HTERT RPE-1 (cell line): ENCODE measurements around the gene TNS2.

Experiments used
- in situ Hi-C: fragments of 300-500 bp; cut with MboI; formaldehyde crosslinking; loops from 4 replicates; pipeline ENCODE4 v1.14.3; 2020; ENCODE audit warnings: low sequenced_read_pairs

TNS2 gene

DNA sequence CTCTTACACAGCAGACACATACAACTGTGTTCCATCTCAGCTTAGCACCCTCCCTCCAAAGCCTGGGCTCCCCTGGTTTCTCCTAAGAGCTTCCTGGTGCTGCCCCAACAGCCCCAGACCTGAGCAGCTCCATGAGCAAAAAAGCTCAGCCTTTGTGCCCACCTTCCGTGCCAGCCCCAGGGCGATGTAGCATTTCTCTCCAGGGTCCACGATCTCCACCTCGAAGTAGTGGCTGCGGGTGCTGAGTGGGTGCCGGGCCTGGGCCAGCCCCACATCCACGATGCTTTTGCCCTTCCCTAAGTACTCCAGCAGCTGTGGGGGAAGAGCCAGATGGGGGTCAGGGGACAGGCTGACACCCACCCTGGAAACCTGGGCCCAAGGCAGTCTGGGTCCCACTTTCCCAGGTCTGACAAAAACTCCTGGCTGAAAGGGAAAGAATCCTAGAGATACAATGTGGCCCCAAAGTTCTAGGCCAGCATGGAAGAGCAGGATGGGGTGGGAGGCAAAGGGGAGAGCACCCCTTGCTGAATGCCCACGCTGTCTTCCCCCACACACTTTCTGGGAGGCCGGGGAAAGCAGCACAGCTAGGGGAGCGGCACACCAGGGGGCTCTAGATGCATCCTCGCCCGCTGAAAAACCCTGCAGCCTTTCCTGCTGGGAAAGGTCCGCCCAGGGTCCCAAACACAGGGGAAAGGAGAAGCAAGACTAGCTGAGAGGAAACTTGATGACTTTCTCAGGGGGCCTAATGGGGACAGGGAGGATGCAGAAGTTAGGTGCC, 18.3 kb downstream of the TNS2 start:
- in situ Hi-C loops: no loop called here

GRCh38 chr12:53068811-53069585, 19.1 kb downstream of the TNS2 start:
- in situ Hi-C loops: no loop called here

- in situ Hi-C loops: no loop called here
Measured at GRCh38 chr12:53069621-53070410, 20.0 kb downstream of the TNS2 start.

- in situ Hi-C loops: no loop called here
Measured at GRCh38 chr12:53070877-53071492, 21.1 kb downstream of the TNS2 start.

GRCh38 chr12:53071591-53072551, 22.0 kb downstream of the TNS2 start:
- in situ Hi-C loops: no loop called here

- in situ Hi-C loops: no loop called here
Measured at GRCh38 chr12:53073881-53074280, 24.0 kb downstream of the TNS2 start.

GRCh38 chr12:53074283-53074998, 24.6 kb downstream of the TNS2 start:
- in situ Hi-C loops: no loop called here

- in situ Hi-C loops: no loop called here
Measured at GRCh38 chr12:53074999-53075370, 25.1 kb downstream of the TNS2 start.

- in situ Hi-C loops: no loop called here
Measured at GRCh38 chr12:53076461-53076860, 26.6 kb downstream of the TNS2 start.

- in situ Hi-C loops: no loop called here
Measured at GRCh38 chr12:53077030-53077429, 27.2 kb downstream of the TNS2 start.

DNA sequence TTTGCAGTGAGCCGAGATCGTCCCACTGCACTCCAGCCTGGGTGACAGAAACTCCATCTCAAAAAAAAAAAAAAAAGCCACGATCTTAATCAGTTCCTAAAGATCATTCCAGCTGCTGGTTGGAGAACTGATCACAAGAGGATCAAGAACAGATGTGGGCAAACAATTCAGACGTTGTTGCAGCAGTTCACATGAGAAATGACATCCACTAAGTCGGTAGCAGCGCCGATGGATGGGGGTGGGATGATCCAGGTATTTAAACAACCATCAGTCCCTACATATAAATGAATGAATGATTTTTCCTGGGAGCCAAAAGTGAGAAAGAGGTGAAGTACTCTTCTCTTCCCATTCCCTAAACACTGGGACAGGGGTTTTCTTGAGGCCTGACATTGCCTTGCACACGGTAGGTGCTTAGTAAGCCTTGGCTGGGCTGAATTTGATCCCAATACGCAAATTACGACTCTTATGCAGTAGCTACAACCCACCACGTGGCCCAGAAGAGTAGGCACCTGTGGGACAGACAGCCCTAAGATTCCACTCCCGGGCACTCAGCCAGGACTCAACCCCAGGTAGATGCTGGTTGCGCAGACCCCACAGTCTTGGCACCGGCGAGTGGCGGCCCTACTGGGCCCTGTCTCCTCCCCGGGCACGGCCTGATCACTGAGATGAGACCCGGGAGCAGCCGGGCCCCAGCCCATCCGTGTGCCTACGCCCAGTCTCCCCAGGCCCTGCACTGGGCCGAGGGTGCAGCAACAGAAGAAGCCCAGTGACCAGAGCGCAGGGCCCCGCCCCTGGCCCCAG, 28.8 kb downstream of the TNS2 start:
- in situ Hi-C loops: no loop called here

- in situ Hi-C loops: no loop called here
Measured at GRCh38 chr12:53079226-53080117, 29.6 kb downstream of the TNS2 start, which contains the start of gene SPRYD3. TSS of gene SPRYD3 (minus strand) at chr12:53079390. CDS start at chr12:53079333, 57 bp downstream.

DNA sequence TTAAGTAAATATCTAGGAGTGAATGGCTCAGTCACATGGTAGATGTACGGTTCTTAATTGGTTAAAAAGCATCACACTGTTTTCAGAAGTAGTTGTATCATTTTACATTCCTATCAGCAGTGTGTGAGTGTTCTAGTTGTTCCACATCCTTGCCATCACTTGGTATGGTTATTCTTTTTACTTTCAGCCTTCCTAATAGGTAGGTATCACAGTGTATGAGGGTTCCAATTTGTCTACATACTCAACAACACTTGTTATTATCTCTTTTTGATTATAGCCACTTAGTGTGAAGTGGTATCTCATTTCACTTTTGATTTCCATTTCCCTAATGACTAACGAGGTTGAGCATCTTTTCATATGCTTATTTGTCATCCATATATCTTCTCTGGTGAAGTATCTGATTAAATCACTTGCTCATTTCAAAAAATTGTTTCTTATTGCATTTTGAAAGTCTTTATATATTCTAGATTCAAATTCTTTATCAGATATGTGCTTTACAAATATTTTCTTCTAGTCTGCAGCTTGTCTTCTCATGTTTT, 32.8 kb downstream of the TNS2 start:
- in situ Hi-C loops: no loop called here

DNA sequence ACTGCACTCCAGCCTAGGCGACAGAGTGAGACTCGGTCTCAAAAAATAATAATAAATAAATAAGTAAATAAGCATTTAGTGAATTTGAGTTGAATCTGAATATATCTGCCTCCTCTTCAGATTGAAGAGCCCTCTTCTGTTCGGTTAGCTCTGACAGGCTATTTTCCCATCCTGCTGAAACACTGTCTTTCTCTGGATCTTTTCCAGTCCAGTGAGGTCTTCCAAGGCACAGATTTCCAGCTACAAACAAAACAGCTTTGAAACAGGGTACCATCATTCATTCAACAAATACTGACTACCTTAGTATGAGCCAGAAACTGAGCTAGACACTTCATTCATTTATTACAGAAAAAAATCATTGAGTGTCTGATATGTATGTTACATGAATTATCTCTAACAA, 36.5 kb downstream of the TNS2 start:
- in situ Hi-C loops: no loop called here

DNA sequence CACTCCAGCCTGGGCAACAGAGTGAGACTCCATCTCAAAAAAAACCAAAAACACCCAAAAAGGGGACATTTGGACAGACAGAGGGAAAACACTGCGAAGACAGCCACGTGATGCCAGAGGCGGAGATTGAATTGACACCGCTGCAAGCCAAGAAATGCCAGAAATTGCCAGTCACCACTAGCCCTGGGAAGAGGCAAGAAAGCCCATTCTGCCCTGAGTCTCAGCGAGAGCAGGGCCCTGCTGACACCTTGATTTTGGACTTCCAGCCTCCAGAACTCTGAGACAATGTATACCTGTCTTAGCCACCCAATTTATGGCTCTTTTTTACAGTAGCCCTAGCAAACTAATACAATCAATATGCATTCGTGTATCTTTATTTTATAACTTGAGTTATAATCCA, 40.2 kb downstream of the TNS2 start:
- in situ Hi-C loops: no loop called here

DNA sequence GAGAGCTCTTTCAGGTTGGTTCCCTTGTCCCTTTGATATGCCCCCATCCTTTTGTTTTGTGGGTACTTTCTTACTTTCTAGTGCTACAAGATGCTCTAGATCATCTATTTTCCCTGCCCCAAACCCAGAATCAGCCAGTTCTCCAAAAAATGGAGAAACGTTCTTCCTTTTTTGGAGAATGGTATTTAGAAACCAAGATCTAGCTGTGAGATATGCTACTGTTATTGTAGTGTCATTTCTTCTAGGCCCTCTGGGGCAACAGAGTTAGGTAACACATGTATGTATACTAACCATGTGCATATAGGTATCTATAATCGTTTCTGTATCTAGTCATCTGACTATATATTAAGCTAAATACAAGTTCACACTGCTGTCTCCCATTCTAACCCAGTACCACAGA, 40.7 kb downstream of the TNS2 start:
- in situ Hi-C loops: no loop called here

DNA sequence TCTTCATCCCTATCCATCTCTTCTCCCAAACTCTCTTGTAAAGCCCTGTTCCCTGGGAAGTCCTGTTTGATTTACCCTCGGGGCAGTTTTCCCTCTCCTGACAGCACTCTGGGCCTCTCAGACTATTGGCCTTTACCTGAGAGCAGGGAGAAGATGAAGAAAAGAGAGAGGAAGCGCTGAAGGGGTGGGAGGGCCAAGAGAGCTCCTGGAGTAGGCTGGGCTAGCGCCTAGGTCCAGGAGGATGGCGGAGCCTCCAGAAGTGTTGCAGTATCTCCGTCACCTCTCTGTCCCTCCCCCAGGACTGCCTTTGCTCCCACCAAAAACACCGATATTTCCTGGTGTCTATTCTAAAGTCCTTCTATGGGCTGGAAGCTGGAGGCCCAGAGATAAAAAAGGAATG, 41.9 kb downstream of the TNS2 start:
- in situ Hi-C loops: no loop called here
